ENCODE measurements around the gene TRIM63. TPM values are rescaled to one million over a fixed set of nuclear protein-coding genes. Genes with fewer than 3 reads are reported as not detected.

Gene TRIM63
- total RNA-seq, 6 donors from 2014 or later = 0.26 to 0.61 (median 0.34) TPM; not detected in 3

DNA sequence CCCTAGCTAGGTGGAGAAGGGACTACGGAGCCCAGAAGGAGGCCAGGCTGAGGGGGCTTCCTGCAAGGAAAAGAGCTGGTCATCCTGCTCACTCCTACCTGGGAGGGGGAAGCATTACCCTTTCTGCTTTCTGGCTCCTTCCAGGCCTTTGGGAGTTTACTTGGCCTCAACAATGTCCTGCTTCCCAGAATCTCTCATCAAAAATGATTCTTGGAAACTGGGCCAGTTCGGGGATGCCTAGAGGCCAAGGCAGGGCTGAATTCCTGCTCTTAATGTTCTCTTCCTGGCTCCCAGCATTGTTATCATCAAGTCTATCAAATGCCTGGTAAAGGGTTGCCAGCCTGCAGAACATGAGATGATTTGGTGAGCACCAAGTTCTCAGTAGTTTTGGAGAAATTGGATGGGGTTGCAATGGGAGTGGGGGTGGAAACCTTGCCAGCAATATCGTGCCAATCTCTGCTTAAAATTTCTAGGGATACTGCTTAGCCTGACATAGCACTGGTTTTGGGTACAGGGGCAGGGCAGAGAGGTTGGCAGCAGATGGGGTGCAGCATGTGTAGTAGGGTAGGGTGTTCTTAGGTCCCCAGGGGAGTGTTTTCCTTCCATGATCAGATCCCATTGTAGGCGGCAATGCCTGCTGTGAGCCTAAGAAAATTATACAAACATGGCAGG lies 61.9 kb downstream of the TRIM63 start:
- DNase-seq (no peak), ATAC-seq (ENCODE audit: low FRiP score in 2 of 2) (no peak)
- H3K27me3 ChIP-seq = no peaks in the 10 kb centered on the region
- TF ChIP-seq POLR2AphosphoS5 (IDR thresholded peaks at IDR 0.05) = no peak
- TF ChIP-seq, protein P1, sequence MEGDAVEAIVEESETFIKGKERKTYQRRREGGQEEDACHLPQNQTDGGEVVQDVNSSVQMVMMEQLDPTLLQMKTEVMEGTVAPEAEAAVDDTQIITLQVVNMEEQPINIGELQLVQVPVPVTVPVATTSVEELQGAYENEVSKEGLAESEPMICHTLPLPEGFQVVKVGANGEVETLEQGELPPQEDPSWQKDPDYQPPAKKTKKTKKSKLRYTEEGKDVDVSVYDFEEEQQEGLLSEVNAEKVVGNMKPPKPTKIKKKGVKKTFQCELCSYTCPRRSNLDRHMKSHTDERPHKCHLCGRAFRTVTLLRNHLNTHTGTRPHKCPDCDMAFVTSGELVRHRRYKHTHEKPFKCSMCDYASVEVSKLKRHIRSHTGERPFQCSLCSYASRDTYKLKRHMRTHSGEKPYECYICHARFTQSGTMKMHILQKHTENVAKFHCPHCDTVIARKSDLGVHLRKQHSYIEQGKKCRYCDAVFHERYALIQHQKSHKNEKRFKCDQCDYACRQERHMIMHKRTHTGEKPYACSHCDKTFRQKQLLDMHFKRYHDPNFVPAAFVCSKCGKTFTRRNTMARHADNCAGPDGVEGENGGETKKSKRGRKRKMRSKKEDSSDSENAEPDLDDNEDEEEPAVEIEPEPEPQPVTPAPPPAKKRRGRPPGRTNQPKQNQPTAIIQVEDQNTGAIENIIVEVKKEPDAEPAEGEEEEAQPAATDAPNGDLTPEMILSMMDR (IDR thresholded peaks at IDR 0.05) = no peak
- TF ChIP-seq EP300 (IDR thresholded peaks at IDR 0.05) = no peak
- no peak for TF ChIP-seq POLR2A (IDR thresholded peaks at IDR 0.05)
- no peak overlapping the region for H3K4me3 ChIP-seq
- H3K36me3 ChIP-seq = no peaks in the 10 kb centered on the region
- no peaks in the 10 kb centered on the region for H3K9me3 ChIP-seq
- WGBS, 2 donors = 54 to 68% methylated on average over 3 to 4 of the region's 4 CpGs
- no peaks in the 10 kb centered on the region for H3K4me1 ChIP-seq
- no peak overlapping the region for H3K27ac ChIP-seq

DNA sequence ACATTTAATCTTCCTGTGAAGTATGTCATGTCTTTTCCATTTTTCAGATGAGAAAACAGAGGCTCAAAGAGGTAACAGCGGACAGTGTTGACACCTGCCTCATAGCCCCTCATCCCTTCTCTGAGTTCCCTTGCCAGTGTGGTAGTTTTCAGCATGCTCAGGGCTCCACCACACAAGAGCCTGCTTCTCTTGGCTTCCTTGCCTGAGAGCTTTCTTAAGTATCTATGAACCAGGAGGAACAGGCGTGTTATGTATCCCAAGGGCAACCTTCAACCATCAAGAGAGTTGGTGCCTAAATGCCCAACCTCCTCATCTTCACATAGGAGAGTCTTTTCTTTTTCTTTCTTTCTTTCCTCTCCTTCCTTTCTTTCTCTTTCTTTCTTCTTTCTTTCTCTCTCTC lies 63.7 kb downstream of the TRIM63 start:
- 79 to 89% methylated on average over 2 of the region's 2 CpGs for WGBS, 2 donors
- H3K27ac ChIP-seq = no peak overlapping the region
- TF ChIP-seq POLR2A (IDR thresholded peaks at IDR 0.05) (no peak), POLR2AphosphoS5 (IDR thresholded peaks at IDR 0.05) (no peak), EP300 (IDR thresholded peaks at IDR 0.05) (no peak)
- TF ChIP-seq, protein P1 (IDR thresholded peaks at IDR 0.05) = no peak
- H3K9me3 ChIP-seq = no peaks in the 10 kb centered on the region
- peaks cover 0 to 1% (median under 1%) of the 10 kb centered on the region in 4 donors for H3K4me1 ChIP-seq
- no peaks in the 10 kb centered on the region for H3K36me3 ChIP-seq
- no peaks in the 10 kb centered on the region for H3K27me3 ChIP-seq
- ATAC-seq (ENCODE audit: low FRiP score in 2 of 2) = no peak
- no peak overlapping the region for H3K4me3 ChIP-seq
- DNase-seq = no peak

DNA sequence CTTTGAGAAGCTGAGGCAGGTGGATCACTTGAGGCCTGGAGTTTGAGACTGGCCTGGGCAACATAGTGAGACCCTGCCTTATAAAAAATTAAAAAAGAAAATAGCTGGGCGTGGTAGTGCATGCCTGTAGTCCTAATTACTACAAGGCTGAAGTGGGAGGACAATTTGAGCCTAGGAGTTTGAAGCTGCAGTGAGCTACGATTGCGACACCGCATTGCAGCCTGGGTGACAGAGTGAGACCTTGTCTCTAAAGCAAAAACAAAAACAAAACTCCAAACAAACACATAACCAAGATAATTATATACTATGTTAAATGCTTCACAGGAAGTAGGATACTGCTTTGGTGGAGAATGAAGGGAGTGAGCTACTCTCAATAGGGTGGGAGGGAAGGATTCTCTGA lies 64.2 kb downstream of the TRIM63 start:
- ATAC-seq (ENCODE audit: low FRiP score in 2 of 2) (no peak), DNase-seq (no peak)
- WGBS, 2 donors = 80 to 83% methylated on average over 4 of the region's 4 CpGs
- Histone ChIP-seq H3K9me3 (no peaks in the 10 kb centered on the region), H3K27me3 (no peaks in the 10 kb centered on the region), H3K36me3 (no peaks in the 10 kb centered on the region), H3K27ac (no peak overlapping the region), H3K4me1 (peaks cover 4 to 6% (median 5%) of the 10 kb centered on the region in 4 donors), H3K4me3 (no peak overlapping the region)
- TF ChIP-seq, protein P1 (IDR thresholded peaks at IDR 0.05) = no peak
- no peak for TF ChIP-seq EP300 (IDR thresholded peaks at IDR 0.05)
- no peak for TF ChIP-seq POLR2A (IDR thresholded peaks at IDR 0.05)
- no peak for TF ChIP-seq POLR2AphosphoS5 (IDR thresholded peaks at IDR 0.05)

Small RNAs within 50 kb of the gene (small RNA-seq; reads per million reads assigned to genes)
- 0 reads per million in 4 donors for gene RF00283
- 0 reads per million in 4 donors for gene RF00492

Other genes starting within 250 kb of the TRIM63 start
- gene MTFR1L, start 247.7 kb downstream of the TRIM63 start, total RNA-seq = 10 to 100 TPM; 43.2 to 80.7 (median 53.6) TPM
- 1 to 10 TPM in 1 of 6 donors, under 1 TPM in 2, not detected in 3; 0.43 to 1.1 (median 0.74) TPM for gene AUNIP, start 208.2 kb downstream of the TRIM63 start, total RNA-seq
- gene PAQR7, start 191.9 kb downstream of the TRIM63 start, total RNA-seq = 1 to 10 TPM; 1.9 to 9.6 (median 7.0) TPM
- 100 to 1,000 TPM in 1 of 6 donors, 10 to 100 TPM in 5; 38.3 to 103 (median 52.2) TPM for gene STMN1, start 161.2 kb downstream of the TRIM63 start, total RNA-seq
- gene PAFAH2, start 69.6 kb downstream of the TRIM63 start, total RNA-seq = 10 to 100 TPM; 12.6 to 20.1 (median 15.1) TPM
- gene EXTL1, start 45.9 kb downstream of the TRIM63 start, total RNA-seq = under 1 TPM in 3 of 6 donors, not detected in 3; under 0.01 to 0.24 (median 0.20) TPM
- gene SLC30A2, start 21.5 kb downstream of the TRIM63 start, total RNA-seq = under 1 TPM in 3 of 6 donors, not detected in 3; 0.09 to 0.27 (median 0.15) TPM
- gene PDIK1L, start 44.2 kb upstream of the TRIM63 start, total RNA-seq = 10 to 100 TPM in 2 of 6 donors, 1 to 10 TPM in 4; 1.7 to 12.0 (median 8.8) TPM
- gene FAM110D, start 91.4 kb upstream of the TRIM63 start, total RNA-seq = 1 to 10 TPM; 1.0 to 6.7 (median 4.7) TPM
- gene C1orf232, start 101.3 kb upstream of the TRIM63 start, total RNA-seq = not detected
- gene ZNF593, start 102.3 kb upstream of the TRIM63 start, total RNA-seq = 10 to 100 TPM in 5 of 6 donors, 1 to 10 TPM in 1; 9.8 to 46.5 (median 29.2) TPM
- gene ZNF593OS, start 104.2 kb upstream of the TRIM63 start, total RNA-seq = not detected
- gene CNKSR1, start 109.9 kb upstream of the TRIM63 start, total RNA-seq = 10 to 100 TPM; 20.4 to 98.5 (median 43.1) TPM
- gene CATSPER4, start 123.0 kb upstream of the TRIM63 start, total RNA-seq = not detected
- gene CEP85, start 166.6 kb upstream of the TRIM63 start, total RNA-seq = 10 to 100 TPM; 10.1 to 16.8 (median 10.7) TPM
- gene SH3BGRL3, start 212.5 kb upstream of the TRIM63 start, total RNA-seq = 100 to 1,000 TPM in 4 of 6 donors, 10 to 100 TPM in 2; 39.1 to 271 (median 156) TPM
- 100 to 1,000 TPM in 2 of 6 donors, 10 to 100 TPM in 4; 25.7 to 194 (median 62.5) TPM for gene UBXN11, start 239.0 kb upstream of the TRIM63 start, total RNA-seq

Data from upper lobe of left lung (tissue), 6 donors.